ENCODE data around the gene DHDH. TPM values are rescaled to one million over a fixed set of nuclear protein-coding genes. Genes with fewer than 3 reads are reported as not detected.
A peak's percentile ranks its signal among the peaks of the same experiment; 100 is the strongest.
"Not testable (repeated sequence)": the region's sequence is repeated elsewhere in the genome, so short reads cannot be mapped to it uniquely, and the experiment has no call there.

The DHDH gene
- total RNA-seq, result under 1 TPM; 0.50 to 0.86 TPM
- 0.38 to 0.81 reads per million in 2 donors for total RNA-seq

DNA sequence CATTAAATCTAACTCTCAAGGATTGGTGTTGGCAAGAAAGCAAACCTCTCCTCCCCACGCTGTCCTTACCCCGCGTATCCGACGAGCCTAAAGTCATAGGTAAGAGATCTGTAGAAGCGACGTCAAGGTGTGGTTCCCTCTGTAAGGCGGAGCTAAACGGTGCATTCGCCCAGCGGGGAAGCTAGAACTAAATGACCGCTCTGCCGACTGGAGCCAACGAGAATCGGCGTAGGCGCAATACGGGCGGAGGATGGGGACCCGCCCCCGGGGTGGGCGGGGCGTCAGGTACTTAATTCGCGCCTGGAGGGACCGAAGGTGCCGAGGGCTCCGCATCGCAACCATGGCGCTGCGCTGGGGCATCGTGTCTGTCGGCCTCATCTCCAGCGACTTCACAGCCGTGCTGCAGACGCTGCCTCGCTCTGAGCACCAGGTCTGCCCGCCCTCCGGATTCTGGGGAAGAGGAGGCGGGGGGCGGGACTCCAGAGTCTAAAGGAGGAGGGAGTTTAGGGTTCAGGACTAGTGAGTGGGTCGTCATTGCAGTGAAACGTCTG lies at the start of gene DHDH:
DHDH (plus strand) TSS at position 318 of the 551 bp plus-strand sequence; CDS start at position 341, 23 bp downstream.
- H3K4me3 Mint-ChIP-seq, result peak within 1 kb of the TSS; percentile 88
- DNase-seq, result peak; percentile 76 to 83 (median 80)
- no peaks in the 10 kb centered on the region for H3K27me3 Mint-ChIP-seq
- peaks cover 8% of the 10 kb centered on the region for H3K4me1 Mint-ChIP-seq
- peak; percentile 99 for ATAC-seq
- no peaks in the 10 kb centered on the region for H3K36me3 Mint-ChIP-seq (ENCODE audit: low read depth)
- H3K9me3 ChIP-seq (ENCODE audit: control insufficient read depth, low read length, poor library complexity, severe bottlenecking), result no peaks in the 10 kb centered on the region
- no peak within 1 kb of the TSS for H3K27ac Mint-ChIP-seq

DNA sequence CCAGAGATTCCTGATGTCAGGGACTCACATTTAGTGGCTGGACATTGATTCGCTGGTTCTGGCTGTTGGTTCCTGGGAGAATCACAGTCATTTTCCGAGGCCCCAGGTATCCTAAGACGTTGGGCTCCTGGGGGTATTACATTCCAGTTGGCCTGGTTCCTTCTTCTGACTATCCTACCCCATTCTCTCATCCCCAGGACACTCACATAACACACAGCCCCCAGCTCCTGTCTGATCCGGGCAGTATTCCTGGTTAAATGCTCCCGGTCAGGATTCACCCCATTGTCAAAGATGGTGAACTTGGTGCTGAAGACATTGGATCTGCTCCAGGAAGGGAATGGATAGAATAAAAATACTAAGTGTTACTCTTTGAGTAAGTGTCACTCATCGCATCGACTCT lies 49.8 kb upstream of the DHDH start:
- Mint-ChIP-seq H3K27me3 (no peaks in the 10 kb centered on the region), H3K36me3 (ENCODE audit: low read depth) (no peaks in the 10 kb centered on the region), H3K4me3 (no peak overlapping the region), H3K27ac (peak overlapping the region; percentile 99), H3K4me1 (peaks cover 10% of the 10 kb centered on the region)
- H3K9me3 ChIP-seq (ENCODE audit: control insufficient read depth, low read length, poor library complexity, severe bottlenecking), result no peaks in the 10 kb centered on the region
- DNase-seq (no peak), ATAC-seq (no peak)

DNA sequence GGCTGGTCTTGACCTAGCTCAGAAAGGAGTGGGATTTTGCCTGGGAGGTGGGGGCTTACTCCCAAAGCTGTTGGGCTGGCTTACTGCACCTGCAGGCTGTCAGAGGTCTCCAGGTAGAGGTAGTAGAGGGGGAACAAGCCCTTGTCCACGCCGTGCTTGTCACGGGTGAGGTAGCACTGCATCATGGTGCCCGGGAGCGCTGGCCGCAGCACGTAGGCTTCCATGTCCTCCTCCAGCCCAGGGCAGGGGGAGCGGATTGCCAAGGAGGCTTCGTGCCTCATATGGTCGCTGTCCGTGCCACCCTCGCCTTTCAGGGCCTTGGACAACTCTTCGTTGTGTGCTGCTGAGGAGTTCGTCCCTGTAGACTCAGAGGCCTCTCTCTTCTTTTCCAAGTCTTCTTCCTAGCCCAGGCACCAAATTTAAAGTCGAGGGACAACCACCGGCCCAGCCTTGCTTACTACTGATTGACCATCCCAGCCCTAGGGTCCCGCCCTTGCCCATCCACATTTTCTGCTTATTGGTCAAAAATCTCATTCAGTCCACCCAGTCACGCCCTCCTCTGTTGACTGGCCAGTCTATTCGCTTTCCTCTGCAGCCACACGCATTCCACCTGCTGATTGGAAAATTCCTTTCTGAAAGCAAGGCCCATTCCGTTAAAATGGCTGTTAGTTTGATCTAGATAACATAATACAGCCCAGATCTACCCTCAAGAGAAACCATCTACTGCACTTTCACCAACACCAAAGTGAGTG lies 45.5 kb upstream of the DHDH start:
- peaks cover 23% of the 10 kb centered on the region for H3K27me3 Mint-ChIP-seq
- H3K9me3 ChIP-seq (ENCODE audit: control insufficient read depth, low read length, poor library complexity, severe bottlenecking), result no peaks in the 10 kb centered on the region
- no peak for ATAC-seq
- H3K4me1 Mint-ChIP-seq, result peaks cover 10% of the 10 kb centered on the region
- no peak for DNase-seq
- peaks cover 4% of the 10 kb centered on the region for H3K36me3 Mint-ChIP-seq (ENCODE audit: low read depth)
- H3K27ac Mint-ChIP-seq, result no peak overlapping the region
- H3K4me3 Mint-ChIP-seq, result no peak overlapping the region

DNA sequence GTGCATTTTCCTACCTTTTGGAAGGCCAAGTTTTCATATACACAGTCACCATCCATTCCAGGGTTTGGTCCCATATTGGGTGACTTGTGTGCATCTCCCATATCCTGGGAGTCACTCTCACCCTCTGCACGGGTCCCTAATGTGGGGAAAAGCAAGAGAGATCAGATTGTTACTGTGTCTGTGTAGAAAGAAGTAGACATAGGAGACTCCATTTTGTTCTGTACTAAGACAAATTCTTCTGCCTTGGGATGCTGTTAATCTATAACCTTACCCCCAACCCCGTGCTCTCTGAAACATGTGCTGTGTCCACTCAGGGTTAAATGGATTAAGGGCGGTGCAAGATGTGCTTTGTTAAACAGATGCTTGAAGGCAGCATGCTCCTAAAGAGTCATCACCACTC lies 44.0 kb upstream of the DHDH start:
- not testable (repeated sequence) for H3K9me3 ChIP-seq (ENCODE audit: control insufficient read depth, low read length, poor library complexity, severe bottlenecking); ATAC-seq; H3K36me3 Mint-ChIP-seq (ENCODE audit: low read depth); H3K4me3 Mint-ChIP-seq; H3K4me1 Mint-ChIP-seq; H3K27ac Mint-ChIP-seq; DNase-seq
- H3K27me3 Mint-ChIP-seq, result peaks cover 31% of the 10 kb centered on the region

DNA sequence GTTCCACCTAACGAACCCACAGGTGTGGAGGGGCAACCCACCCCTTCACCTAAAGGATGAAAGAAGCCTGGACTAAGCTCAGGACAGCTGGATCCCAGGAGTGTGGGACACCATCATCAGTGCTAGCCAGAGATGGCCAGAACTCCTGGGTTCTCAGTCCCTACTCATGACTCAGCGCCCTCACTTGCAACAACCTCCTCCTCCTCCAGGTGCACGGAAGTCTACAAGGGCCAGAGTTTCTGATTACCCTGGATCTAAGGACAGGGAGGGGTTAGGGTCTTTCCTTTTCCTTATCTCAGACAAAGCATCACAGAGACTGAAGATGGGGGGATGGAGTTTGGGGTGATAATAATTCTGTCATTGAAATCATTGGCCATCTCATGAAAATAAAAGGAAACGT lies 42.9 kb upstream of the DHDH start:
- Mint-ChIP-seq H3K4me3 (no peak overlapping the region), H3K36me3 (ENCODE audit: low read depth) (peaks cover 4% of the 10 kb centered on the region), H3K27ac (no peak overlapping the region), H3K4me1 (peaks cover 9% of the 10 kb centered on the region), H3K27me3 (peaks cover 37% of the 10 kb centered on the region)
- ATAC-seq (no peak), DNase-seq (no peak)
- H3K9me3 ChIP-seq (ENCODE audit: control insufficient read depth, low read length, poor library complexity, severe bottlenecking), result no peaks in the 10 kb centered on the region

DNA sequence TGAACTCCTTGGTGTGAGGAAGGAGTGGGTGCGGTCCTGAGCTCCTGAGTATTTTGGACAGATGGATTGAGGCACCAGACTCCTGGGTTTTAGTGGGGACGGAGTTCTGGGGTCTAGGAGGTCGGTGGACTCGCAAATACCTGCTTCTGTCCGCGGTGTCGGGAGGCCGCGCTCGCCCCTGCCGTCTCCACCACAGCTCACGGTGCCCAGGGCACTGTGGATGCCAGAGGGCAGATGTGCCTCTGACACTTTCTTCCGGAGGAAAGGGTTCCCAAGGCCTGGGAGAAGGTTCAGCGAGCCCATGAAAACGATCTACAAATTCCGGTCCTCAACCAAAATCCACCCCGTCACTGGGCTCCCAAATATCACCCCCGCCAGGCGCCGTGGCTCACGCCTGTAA lies 38.3 kb upstream of the DHDH start:
- Mint-ChIP-seq H3K27ac (peak overlapping the region; percentile 47), H3K4me3 (no peak overlapping the region), H3K36me3 (ENCODE audit: low read depth) (peaks cover 6% of the 10 kb centered on the region), H3K27me3 (peaks cover 37% of the 10 kb centered on the region), H3K4me1 (peaks cover 18% of the 10 kb centered on the region)
- H3K9me3 ChIP-seq (ENCODE audit: control insufficient read depth, low read length, poor library complexity, severe bottlenecking), result no peaks in the 10 kb centered on the region
- DNase-seq, result no peak
- no peak for ATAC-seq

DNA sequence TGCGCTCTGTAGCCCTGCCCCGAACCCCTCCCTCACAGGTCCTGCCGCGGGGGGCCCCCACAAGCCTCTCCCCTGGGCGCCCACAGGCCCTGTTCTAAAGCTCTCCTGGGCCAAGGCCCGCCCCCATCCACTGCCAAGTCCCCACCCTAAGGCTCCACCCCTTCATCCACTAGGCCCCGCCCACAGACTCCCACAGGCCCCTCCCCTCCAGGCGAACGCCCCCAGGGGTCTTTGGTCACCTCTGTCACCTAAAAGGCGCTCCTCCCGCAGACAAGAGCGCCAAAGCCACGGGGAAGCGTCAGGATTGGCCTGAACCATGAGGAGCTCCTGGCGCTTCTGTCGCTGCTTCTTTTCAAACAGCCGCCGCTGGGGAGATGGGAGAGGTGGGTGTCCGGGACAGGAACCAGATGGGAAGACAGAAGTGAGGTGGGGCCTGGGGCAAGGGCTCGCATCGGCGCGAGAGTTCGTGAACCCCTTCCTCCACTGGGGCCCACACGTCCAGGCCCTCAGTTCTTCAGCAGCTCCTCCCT lies 37.2 kb upstream of the DHDH start:
- H3K36me3 Mint-ChIP-seq (ENCODE audit: low read depth), result peaks cover 6% of the 10 kb centered on the region
- ATAC-seq, result no peak
- no peak overlapping the region for H3K27ac Mint-ChIP-seq
- no peaks in the 10 kb centered on the region for H3K9me3 ChIP-seq (ENCODE audit: control insufficient read depth, low read length, poor library complexity, severe bottlenecking)
- H3K4me3 Mint-ChIP-seq, result peak overlapping the region; percentile 59
- peak in 1 of 3 donors; percentile 53 for DNase-seq
- peaks cover 24% of the 10 kb centered on the region for H3K4me1 Mint-ChIP-seq
- H3K27me3 Mint-ChIP-seq, result peaks cover 30% of the 10 kb centered on the region

DNA sequence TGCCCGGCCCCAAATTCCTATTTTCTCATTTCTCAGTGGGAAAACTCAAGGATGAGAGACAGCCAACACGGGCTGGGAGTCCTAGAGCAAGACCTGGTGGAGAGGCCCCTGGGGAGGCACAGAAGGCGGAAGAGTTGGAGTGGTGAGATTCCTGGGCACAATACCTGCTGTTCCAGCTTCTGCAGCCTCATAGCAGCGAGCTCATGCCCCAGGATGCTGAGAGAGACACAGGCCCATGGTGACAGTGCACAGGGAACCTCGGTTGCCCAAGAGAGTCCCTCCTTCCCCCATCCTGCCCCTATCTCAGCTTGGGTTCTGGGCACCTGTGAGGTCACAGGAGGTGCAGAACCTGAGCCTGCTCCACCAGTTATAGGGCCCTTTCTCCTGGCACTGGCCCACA lies 36.3 kb upstream of the DHDH start:
- H3K36me3 Mint-ChIP-seq (ENCODE audit: low read depth), result peaks cover 3% of the 10 kb centered on the region
- no peaks in the 10 kb centered on the region for H3K9me3 ChIP-seq (ENCODE audit: control insufficient read depth, low read length, poor library complexity, severe bottlenecking)
- H3K4me1 Mint-ChIP-seq, result peaks cover 26% of the 10 kb centered on the region
- no peak overlapping the region for H3K27ac Mint-ChIP-seq
- ATAC-seq, result no peak
- no peak overlapping the region for H3K4me3 Mint-ChIP-seq
- peaks cover 21% of the 10 kb centered on the region for H3K27me3 Mint-ChIP-seq
- DNase-seq, result no peak

DNA sequence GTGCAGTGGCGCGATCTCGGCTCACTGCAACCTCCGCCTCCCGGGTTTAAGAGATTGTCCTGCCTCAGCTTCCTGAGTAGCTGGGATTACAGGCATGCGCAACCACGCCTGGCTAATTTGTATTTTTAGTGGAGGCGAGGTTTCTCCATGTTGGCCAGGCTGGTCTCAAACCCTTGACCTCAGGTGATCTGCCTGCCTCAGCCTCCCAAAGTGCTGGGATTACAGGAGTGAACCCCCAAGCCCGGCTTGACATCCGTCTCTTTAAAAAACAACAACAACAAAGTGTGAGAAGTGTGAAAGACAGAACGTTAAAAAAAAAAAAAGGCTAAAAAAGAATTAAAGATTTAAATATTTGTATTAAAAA lies 34.1 kb upstream of the DHDH start:
- not testable (repeated sequence) for ATAC-seq; H3K9me3 ChIP-seq (ENCODE audit: control insufficient read depth, low read length, poor library complexity, severe bottlenecking); DNase-seq; H3K27me3 Mint-ChIP-seq; H3K36me3 Mint-ChIP-seq (ENCODE audit: low read depth)
- H3K27ac Mint-ChIP-seq, result peak overlapping the region; percentile 97
- H3K4me1 Mint-ChIP-seq, result peaks cover 29% of the 10 kb centered on the region
- H3K4me3 Mint-ChIP-seq, result peak overlapping the region; percentile 99

DNA sequence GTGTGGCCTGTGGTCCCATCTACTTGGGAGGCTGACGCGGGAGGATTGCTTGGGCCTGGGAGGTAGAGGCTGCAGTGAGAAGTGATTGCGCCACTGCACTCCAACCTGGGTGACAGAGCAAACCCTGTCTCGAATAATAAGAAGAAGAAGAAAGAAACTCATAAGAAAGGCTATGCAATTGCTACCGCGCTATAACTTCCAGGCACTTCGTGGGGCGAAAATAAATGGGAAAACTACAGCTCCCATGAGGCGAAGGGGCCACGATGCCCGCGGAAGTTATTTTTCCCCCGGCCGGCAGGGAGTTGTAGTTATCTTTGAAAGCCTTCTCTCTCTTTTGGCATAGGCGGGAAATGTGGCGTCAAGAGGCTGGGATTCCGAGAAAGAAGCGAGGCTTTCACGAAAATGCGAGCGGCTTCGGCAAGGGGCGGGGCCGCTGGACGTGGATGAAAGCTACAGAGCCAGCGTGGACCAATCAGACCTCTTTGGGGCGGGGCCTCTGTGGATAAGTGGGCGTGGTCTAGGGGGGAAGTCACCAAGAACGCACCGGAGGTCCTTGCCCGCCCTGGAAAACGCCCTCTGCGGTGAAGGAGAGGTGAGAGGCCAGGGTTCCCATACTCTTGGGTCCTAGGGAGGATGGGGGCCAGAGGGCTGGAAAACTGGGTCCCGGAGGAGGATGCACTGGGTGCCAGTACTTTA lies 33.6 kb upstream of the DHDH start, which contains the start of gene NUCB1:
NUCB1 (plus strand) TSS at position 532 of the 696 bp plus-strand sequence. CDS start 485 bp downstream, outside the sequence.
- ATAC-seq, result peak; percentile 98
- Mint-ChIP-seq H3K4me1 (peaks cover 26% of the 10 kb centered on the region), H3K36me3 (ENCODE audit: low read depth) (peaks cover 3% of the 10 kb centered on the region), H3K4me3 (peak within 1 kb of the TSS; percentile 99), H3K27me3 (peaks cover 1% of the 10 kb centered on the region), H3K27ac (peak within 1 kb of the TSS; percentile 97)
- H3K9me3 ChIP-seq (ENCODE audit: control insufficient read depth, low read length, poor library complexity, severe bottlenecking), result no peaks in the 10 kb centered on the region
- DNase-seq, result peak; percentile 94 to 97 (median 96)

DNA sequence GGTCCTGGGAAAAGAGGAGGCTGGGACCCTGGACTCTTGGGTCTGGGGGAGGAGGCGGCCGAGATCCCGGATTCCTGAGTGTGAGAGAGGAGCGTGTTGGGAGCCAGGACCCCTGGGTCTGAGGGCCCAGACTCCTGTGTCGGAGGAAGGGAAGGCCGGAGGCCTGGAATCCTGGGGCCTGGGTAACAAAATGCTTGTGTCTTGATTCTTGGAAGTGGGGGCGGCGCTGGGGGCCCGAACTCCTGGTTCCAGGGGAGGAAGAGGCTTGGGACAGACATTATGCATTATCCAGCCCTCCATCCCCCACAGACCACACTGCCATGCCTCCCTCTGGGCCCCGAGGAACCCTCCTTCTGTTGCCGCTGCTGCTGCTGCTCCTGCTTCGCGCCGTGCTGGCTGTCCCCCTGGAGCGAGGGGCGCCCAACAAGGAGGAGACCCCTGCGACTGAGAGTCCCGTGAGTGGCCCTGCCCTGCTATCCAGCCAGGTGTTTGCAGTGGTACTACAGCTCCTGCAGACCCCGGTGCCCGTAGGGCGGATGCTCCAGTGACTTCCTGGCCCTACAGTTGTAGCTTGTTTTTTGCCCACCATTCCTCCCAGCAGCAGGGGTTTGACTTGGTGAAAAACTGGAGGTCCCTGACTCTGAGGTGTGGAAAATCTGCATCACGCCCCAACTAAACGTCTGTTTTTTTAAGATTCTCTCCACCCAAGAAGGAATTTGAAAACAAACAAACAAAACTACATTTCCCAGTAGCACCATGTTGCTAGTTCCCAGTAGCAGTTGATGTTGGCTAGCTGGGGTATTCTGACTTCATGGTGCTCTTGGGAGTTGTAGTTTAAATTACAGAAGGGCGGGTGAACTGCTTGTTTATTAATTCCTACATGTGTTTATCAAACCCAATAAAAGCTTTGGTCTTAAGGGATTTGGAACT lies 32.8 kb upstream of the DHDH start:
- H3K27me3 Mint-ChIP-seq, result no peaks in the 10 kb centered on the region
- peaks cover 3% of the 10 kb centered on the region for H3K36me3 Mint-ChIP-seq (ENCODE audit: low read depth)
- peaks cover 25% of the 10 kb centered on the region for H3K4me1 Mint-ChIP-seq
- H3K4me3 Mint-ChIP-seq, result peak overlapping the region; percentile 99
- ATAC-seq, result peak; percentile 29
- H3K27ac Mint-ChIP-seq, result peak overlapping the region; percentile 97
- DNase-seq, result no peak
- H3K9me3 ChIP-seq (ENCODE audit: control insufficient read depth, low read length, poor library complexity, severe bottlenecking), result no peaks in the 10 kb centered on the region

DNA sequence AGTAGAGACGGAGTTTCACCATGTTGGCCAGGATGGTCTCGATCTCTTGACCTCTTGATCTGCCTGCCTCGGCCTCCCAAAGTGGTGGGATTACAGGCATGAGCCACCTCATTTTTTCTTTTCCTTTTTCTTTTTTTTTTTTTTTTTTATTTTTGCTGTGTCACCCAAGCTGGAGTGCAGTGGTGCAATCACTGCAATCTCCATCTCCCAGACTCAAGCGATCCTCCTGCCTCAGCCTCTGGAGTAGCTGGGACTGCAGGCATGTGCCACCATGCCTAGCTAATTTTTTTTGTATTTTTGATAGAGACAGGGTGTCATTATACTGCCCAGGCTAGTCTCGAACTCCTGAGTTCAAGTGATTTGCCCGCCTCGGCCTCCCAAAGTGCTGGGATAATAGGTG lies 31.2 kb upstream of the DHDH start:
- H3K9me3 ChIP-seq (ENCODE audit: control insufficient read depth, low read length, poor library complexity, severe bottlenecking); DNase-seq; H3K36me3 Mint-ChIP-seq (ENCODE audit: low read depth); ATAC-seq; H3K27me3 Mint-ChIP-seq; H3K4me3 Mint-ChIP-seq: not testable (repeated sequence)
- H3K27ac Mint-ChIP-seq, result peak overlapping the region; percentile 75
- H3K4me1 Mint-ChIP-seq, result peaks cover 23% of the 10 kb centered on the region
